GDM1 (cell line): ENCODE data around the gene NEO1.

ENCODE experiments used
- DNase-seq: peaks from one replicate; lab custom pipeline; 2025; lab: John Stamatoyannopoulos, UW

Gene NEO1, protein sequence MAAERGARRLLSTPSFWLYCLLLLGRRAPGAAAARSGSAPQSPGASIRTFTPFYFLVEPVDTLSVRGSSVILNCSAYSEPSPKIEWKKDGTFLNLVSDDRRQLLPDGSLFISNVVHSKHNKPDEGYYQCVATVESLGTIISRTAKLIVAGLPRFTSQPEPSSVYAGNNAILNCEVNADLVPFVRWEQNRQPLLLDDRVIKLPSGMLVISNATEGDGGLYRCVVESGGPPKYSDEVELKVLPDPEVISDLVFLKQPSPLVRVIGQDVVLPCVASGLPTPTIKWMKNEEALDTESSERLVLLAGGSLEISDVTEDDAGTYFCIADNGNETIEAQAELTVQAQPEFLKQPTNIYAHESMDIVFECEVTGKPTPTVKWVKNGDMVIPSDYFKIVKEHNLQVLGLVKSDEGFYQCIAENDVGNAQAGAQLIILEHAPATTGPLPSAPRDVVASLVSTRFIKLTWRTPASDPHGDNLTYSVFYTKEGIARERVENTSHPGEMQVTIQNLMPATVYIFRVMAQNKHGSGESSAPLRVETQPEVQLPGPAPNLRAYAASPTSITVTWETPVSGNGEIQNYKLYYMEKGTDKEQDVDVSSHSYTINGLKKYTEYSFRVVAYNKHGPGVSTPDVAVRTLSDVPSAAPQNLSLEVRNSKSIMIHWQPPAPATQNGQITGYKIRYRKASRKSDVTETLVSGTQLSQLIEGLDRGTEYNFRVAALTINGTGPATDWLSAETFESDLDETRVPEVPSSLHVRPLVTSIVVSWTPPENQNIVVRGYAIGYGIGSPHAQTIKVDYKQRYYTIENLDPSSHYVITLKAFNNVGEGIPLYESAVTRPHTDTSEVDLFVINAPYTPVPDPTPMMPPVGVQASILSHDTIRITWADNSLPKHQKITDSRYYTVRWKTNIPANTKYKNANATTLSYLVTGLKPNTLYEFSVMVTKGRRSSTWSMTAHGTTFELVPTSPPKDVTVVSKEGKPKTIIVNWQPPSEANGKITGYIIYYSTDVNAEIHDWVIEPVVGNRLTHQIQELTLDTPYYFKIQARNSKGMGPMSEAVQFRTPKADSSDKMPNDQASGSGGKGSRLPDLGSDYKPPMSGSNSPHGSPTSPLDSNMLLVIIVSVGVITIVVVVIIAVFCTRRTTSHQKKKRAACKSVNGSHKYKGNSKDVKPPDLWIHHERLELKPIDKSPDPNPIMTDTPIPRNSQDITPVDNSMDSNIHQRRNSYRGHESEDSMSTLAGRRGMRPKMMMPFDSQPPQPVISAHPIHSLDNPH (N-terminal part only)

DNA sequence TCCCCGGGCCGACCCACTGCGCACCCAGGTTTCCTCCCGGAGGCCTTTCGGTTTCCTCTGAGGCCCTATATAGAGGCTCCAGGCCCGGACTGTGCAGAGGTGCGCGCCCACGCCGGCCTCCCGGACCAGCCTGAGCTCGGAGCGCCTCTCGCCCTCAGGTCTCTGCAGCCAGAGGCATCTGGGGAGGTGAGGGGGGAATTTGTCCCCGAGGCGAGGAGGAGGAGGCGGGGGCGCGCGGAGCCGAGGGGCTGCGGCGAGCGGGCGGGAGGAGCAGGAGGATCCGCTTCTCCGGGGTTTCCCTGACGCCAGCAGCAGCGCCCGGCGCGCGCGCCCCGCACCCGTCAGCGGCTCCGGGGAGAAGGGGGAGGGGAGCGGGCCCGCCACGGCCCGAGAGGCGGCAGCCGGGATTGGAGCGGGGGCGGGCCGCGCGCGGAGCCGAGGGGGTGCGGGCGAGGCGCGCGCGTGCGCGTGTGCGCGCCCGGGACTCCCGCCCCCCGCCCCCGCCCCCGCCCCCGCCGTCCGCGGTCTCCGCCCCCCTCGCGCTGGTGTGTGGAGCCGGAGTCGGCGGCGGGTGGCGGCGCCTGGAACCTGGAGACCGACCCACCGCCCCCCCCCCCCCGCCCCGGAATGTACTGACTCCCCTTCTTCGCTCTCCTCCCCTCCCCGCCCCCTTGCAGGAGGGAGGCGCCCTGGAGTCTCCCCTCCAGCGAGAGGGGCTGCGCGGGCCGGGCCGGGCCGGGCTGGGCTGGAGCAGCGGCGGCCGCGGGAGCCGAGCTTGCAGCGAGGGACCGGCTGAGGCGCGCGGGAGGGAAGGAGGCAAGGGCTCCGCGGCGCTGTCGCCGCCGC lies at the start of gene NEO1:
Gene NEO1 (plus strand): TSS at position 657 of the 846 bp plus-strand sequence. CDS start 213 bp downstream, outside the sequence.
- no peak for DNase-seq

DNA sequence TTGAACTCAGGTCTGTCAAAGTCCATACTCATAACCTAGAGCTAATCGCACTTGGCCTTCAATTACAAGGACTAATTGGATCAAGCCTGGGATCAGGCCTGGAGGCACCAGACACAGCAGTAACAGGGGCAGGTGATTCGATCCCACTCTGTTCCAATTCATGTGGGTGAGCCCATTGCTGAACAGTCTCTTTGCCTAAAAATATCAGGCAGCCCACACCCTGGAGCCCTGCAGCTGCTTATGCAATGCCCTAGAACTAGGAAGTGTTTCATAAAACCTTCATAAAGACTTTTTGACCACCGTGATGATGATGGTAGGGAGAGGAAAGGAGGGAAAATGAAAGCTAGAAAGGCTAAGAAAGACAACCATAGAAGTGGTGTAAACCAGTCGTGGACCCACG lies 47.8 kb upstream of the NEO1 start:
- DNase-seq = no peak

DNA sequence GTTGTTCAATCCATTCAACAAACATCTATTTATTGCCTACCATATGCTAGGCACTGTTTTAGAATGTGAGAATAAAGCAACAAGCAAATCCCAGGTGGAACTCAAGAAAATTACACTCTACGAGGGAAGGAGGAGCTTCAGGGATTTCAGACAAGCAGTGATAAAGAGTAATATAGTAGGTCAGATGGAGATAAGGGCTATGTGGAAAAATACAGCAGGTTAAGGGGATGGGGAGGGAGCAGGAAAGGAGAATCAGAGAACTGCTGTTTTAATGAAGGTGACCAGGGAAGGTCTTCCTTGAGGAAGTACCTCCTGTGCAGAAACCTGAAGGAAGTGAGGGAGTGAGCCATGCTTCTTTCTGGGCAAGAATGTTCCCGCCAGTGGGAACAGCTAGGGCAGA lies 47.2 kb upstream of the NEO1 start:
- DNase-seq = no peak

DNA sequence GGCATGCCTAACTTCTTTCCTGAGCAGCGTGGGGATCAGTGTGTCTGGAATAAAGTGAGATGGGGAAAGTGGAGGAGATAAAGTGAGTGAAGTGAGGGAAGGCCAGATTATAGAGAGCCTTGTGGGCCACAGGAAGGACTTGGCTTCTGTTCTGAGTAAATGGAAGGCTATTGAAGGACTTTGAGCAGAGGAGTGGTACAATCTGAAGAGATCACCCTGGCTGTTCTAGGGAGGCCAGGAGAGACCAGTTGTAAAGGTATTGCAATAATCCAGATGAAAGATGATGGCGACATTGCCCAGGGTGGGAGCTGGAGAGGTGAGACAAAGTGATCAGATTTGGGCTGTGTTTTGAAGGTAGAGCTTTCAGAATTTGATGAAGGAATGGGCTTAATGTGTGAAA lies 46.8 kb upstream of the NEO1 start:
- DNase-seq = no peak

DNA sequence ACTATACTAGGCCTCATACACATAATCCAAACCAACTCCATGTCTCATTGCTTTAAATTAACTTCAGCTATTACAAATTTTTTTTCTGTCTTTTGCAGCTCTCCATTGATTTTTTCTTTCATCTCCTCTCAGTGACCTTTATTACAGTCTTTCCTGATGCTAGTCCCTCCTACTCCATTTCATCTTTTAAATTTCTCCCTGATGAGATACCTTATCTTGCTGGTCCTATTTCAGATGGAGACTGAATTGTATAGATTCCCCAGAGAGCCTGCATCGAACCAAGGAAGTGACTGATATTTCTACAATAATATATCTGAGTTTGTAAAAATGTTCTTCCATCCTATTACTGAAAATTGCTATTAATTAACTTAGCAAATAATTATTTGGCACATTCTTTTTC lies 45.7 kb upstream of the NEO1 start:
- DNase-seq = no peak

DNA sequence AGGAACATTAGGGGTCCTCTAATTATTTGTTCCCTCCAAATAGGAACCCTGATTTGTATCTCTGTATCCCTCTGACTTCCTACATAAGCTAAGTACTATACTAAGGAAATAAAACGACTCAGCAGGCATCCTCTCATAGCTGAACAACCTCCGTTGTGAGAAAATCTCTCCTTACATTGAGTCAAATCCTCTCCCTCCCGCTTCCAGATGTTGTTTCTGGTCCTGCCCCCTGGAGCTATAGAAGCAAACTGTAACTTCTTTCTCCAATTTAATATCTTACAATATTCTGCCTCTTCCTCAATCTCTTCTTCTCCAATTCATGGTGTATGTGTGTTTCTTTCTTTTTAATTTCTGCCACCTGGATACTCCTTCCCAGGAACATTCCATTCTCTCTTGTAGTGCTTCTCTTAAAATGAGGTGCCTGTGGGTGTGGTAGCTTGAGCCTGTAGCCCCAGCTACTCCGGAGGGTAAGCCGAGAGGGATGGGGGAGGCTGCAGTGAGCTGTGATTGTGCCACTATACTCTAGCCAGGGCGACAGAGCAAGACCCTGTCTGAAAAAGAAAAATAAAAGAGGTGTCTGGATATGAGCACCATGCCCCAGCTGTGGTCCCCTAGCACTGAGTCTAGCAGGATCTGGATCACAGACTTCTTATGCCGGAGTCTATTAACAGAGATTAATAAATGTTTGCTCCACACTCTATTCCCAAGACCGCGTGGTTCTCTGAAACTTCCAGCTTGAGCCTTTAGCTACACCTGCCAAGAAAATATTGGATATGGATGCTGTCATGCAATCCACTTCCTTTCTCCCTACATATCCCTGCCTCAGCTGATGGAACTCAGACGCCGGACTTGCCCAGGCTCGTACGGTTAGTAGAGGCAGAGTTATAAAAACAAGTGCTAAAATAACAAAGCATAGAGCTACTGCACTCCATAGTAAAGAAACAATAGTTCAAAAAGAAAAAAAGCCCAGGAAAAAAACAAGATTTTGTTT lies 42.9 kb upstream of the NEO1 start:
- no peak for DNase-seq

DNA sequence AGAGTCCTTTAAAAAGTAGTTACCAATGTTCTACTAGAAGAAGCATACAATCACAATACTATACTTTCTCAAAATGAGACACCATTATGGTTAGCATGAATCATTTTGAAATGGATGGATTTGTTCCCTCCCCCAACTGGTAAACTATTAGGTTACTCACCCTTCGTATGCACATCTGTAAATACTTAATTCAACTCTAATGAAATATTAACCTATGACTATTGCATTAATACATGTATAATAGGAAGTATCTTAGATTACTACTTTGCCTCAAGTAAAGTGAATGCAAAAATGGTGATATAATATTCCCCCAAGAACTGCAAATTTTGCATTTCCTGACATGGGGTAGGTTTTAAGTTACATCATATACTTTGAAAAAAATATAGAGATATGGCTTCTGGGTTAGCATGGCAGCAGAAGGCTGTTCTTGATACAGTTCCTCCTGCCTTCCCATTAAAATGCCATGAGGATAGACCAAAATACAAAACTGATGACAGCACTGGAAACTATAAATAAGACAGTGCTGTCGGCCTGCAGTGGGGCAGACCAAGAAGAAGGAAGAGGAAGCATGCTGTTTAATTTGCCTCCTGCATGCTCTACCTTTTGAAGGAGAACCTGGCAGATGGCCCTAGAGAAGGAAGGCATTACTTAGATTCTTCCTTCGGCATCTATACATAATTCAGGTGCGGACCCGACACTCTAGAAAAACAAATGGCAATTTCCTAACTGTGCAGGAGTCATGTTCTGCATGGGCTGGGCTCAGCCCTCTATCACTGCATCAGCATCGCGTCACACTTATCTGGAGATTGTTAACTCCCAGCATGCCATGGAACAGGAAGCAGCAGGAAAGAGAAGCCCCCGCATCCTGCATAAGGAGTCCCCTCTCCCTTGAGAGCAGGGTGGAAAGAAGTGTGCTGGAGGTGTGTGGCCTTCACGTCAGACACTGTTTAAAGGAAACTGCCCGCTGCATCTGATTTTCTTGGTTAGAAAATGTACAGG lies 41.8 kb upstream of the NEO1 start:
- DNase-seq = no peak

DNA sequence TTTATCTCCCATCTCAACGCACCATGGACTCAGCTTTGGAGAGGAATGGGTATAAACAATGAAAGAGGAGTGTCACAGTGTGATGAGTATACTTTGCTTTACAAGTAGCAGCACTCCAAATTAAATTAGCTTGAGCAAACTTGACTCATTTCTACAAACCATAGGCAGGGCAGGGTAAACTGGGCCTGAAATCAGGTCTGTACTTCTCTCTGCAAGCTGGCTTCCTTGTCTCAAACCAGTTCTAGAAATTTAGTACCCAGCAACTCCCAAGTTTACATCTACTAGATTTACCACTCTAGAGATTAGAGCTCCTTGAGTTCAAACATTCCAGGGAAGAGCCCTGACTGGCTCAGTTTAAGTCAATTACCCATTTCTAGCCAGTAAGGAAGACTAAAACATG lies 37.4 kb upstream of the NEO1 start:
- no peak for DNase-seq

DNA sequence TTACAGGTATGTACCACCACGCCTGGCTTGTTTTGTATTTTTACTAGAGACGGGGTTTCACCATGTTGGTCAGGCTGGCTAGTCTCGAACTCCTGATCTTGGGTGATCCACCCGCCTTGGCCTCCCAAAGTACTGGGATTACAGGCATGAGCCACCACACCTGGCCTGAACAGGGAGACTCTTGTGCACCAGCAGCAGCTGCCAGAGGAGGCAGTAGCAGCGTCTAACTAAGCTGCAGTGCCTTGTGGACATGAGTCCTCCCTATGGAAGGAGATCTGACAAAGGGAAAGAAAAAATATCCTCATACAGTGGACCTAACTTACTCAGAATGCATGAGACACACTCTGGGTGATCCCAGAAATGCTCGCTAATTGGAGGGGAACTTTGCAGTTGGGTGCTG lies 36.8 kb upstream of the NEO1 start:
- DNase-seq = no peak

DNA sequence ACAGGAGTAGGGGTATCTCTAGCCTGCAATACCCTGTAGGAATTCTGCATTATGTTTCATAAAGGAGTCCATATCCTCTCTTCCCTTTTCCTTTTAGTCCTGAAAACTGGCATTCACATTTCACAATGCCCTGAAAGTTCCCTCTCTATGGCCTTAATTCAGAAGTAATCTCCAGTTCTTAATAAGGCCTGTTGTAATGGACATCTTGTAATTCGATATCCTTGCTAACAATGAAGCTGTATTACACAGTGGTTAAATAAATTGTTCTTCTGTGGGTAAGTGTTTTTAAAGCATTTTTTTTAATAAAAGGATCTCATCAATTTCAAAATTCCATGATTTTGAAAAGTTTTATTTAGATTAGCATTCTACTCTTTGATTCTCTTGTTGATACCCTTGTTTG lies 34.3 kb upstream of the NEO1 start:
- DNase-seq = no peak

DNA sequence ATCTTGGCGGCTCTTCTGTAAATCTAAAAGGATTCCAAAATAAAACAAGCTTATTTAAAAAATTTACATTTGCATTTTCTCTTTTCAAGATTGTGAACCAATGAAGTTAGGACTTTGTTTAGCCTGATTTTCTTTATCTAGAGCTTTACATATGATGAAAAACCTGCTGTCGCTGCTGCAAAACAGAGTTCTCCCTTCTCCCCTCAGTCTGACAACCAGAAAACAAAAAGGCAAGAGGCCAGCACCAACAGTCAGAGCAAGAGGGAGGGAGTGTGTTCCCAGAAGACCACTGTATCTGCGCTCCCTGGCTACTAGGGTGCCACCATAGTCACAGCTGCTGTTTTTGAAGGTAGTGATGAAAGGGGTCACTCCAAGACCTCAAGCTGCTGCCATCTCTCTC lies 33.1 kb upstream of the NEO1 start:
- no peak for DNase-seq

DNA sequence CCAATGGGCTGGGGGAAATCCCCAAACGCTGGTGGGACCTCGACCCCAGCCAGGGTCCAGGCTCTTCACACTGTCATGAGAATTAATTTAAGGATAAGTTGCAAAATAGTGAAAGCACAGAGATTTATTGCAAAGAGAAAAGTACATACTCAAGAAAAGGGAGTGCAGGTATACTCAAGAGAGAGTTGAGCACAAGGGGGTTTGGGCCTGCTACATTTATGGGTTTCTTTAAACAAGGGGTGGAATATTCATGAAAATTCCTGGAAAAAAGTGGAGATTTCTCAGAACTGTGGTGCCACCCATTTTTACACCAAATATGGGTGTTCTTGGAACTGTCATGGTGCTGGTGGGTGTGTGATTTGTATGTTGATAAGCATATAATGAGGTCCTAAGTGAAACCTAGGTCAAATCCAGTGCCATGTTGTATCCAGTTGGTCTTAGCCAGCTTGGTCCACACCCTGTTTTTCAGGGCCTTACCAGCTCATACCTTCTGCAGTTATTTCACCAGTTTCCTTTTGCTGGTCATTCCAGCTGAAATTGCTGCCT lies 32.6 kb upstream of the NEO1 start:
- DNase-seq = no peak

DNA sequence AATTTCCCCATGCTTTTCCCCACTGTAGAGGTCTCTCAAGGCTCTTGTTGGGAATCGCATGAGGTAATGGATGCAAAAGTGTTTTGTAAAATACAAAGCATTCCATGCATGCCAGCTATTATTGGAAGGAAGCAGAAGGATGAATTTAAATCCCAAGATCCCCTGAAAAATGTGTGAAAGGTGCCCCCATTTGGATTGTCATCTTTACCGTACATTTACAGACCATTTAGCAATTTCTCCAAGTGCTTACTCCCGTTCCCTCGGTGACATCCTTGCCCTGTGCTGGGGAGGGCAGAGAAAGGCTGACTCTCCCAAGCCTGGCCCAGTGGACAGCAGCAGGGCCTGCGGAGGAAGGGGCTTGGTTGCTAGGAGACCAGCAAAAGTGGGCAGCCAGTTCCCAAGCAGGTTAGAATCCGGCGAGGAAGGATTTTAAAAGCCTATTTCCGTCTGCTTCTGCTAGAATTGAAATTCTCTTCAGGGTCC lies 31.1 kb upstream of the NEO1 start:
- no peak for DNase-seq

DNA sequence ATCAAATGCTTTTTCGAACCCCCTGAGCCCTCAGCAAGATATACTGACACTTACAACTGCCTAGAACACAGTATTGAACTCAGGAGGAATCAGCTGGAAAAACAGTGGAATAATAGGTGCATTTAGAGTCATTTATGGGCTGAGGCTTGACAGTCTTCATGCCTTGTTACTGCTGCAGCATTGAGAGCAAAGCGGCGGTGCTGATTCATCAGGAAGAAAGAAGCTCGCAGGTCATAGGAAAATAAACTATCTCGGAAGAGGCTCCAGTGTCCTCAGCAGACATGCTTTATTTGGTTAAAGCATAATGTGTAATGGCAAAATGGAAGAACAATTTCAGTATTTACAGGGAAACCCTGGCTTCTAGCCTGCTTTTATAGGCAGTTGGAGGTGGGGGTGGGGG lies 30.1 kb upstream of the NEO1 start:
- no peak for DNase-seq

DNA sequence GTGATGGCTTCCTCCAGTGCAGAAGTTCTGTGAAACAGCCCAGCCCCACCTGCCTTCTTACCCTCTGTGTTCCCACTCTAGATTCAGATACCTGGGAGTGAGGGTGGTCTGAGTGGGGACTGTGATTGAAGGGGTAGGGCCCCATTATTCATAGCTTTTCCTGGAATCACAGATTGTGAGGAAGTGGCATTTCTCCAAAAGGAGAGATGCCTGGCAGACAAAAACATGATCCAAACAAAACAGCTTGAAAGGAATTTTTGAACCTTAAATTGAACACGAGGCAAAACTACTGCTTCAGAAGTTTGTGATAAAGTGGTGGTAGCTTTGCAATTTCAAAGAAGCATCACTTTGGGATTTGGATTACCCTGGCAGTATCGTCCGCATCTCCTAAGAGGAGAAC lies 29.2 kb upstream of the NEO1 start:
- no peak for DNase-seq

DNA sequence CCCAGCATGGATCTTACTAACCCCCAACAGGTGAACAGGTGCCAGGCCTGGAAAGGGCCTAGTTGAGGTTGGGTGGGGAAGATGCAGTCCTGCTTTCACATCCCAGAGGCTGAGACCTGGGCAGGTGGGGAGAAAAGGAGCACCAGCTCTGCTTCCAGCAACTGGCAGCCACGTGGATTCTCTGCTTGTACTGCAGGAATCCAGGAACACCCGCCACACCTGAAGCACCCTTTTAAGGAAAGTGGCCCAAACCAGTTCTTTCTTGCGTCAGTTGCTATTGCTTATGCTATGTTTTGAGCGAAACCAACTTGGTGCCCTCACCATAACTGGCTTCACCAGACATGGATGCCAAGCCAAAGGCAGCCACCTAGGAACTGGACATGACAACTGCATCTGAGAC lies 28.1 kb upstream of the NEO1 start:
- DNase-seq = no peak

DNA sequence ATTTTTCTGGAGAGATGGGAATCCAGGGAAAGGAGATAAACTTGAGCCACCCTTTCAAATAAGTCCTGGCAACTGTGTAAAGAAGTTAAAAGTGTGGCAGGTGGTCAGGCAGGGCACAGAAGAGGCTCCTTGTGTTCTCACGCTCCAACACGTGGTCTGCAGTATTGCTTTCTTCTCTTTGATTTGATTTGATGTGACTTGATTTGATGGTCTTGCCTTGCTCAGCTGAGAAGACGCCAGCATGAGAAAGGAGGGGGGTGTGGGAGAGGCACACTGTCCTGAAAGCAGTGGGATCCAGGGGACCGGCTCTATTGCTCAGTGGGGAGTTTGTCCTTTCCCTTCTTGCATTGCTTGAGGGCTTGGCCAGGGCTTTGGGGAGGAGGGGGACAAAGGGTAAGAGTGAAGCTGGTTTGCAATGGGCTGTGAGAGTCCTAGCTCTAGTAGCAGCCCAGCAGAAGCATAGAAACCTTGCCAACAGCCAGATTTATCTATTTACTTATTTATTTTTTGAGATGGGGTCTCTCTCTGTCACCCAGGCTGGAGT lies 25.7 kb upstream of the NEO1 start:
- no peak for DNase-seq

DNA sequence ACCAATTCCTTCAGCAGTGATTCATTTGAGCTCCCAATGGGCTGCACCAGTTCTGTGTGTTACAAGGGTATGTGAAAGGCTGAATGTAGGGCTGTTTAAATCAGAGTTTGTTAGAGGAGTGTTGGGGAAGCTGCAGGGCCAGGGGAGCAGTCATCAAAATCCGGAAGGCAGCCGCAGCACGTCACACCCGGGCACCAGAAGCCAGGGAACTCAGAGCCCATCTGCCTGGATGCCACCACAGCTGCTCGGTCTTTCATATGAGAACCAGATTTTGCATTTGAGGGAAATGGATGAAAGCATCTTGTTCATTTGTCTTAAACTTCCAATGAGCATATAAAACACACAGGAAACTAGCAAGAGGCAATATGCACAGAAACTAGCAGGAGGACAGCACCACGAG lies 24.2 kb upstream of the NEO1 start:
- DNase-seq = no peak
